Astrocyte (in vitro differentiated cells and primary cell): ENCODE measurements around the gene RBM19.

Source experiments
- CTCF ChIP-seq: IDR thresholded peaks from 2 replicates; pipeline ENCODE4 v1.5.1; 2011; ENCODE audit warnings: low read depth, mild to moderate bottlenecking, inconsistent platforms, low read length, moderate library complexity; ENCODE audit not compliant: insufficient read depth
- EZH2 ChIP-seq: IDR thresholded peaks from 2 replicates; pipeline ENCODE4 v1.6.1; 2012; ENCODE audit warnings: mild to moderate bottlenecking, low read length, inconsistent platforms; ENCODE audit not compliant: insufficient read depth

GRCh38 chr12:113974006-113974405, 7.9 kb upstream of the RBM19 start:
- TF ChIP-seq CTCF (no peak), EZH2 (no peak)
